CD4-positive, alpha-beta T cell treated with Interleukin-12 subunit alpha and Interleukin-12 subunit beta, for 1 hour (primary cell): ENCODE measurements around the gene SYT8.
"Not testable (repeated sequence)": the region's sequence is repeated elsewhere in the genome, so short reads cannot be mapped to it uniquely, and the experiment has no call there.

Source experiments
- DNase-seq: peaks from one replicate; pipeline ENCODE4 v3.0.0-alpha.2; 2020

The SYT8 gene, protein sequence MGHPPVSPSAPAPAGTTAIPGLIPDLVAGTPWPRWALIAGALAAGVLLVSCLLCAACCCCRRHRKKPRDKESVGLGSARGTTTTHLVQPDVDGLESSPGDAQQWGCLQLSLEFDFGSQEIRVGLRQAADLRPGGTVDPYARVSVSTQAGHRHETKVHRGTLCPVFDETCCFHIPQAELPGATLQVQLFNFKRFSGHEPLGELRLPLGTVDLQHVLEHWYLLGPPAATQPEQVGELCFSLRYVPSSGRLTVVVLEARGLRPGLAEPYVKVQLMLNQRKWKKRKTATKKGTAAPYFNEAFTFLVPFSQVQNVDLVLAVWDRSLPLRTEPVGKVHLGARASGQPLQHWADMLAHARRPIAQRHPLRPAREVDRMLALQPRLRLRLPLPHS

DNA sequence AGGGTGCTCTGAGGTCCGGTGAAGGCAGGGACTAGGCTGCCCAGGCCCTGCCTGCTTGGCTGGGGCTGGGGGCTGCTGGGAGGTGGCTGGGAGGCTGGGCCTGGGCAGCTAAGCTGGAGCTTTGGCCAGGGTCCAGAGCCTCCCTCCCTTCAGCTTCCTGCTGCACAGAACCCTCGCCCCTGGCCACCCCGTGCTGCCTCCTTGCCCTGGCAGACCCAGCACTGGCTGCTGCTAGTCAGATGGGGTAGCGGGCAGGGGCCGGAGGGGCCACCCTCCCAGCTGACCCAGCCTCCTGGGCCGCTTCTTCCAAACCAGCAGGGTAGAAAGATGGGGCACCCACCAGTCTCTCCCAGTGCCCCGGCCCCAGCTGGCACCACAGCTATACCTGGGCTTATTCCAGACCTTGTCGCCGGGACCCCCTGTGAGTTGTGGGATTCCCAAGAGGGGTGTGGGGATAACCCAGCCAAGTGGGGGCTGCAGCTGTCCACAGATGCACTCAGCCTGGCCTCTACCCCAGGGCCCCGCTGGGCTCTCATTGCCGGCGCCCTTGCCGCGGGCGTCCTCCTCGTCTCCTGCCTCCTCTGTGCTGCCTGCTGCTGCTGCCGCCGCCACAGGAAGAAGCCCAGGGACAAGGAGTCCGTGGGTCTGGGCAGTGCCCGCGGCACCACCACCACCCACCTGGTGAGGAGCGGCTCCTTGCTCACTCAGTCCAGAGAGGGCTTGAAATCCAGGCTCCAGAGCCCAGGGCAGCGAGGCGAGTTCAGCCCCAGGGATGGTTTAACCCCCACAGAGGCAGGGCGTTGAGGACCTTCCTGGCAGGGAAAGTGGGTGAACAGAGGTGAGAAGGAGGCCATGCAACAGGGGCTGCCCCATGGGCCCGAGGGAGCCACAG, at the start of gene SYT8:
TSS of gene SYT8 (plus strand) at position 212 of the 892 bp plus-strand sequence. CDS start at position 328, 116 bp downstream.
- DNase-seq, result no peak

GRCh38 chr11:1785749-1786413, 48.9 kb upstream of the SYT8 start:
- DNase-seq, result no peak

DNA sequence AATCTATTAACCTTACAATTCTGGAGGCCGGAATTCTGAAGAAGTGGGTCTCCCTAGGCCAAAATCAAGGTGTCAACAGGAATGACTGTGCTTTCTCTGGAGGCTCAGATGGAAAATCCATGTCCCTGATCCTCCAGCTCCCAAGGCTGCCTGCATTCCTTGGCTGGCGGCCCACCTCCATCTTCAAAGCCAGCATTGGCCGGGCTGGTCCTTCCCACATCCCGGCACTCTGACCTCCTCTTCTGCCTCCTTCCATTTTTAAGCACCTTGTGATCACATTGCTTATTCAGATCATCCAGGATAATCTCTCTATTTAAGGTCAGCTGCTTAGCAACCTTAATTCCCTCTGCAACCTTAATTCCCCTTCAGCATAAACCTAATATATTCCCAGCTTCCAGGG, 48.3 kb upstream of the SYT8 start:
- no peak for DNase-seq

DNA sequence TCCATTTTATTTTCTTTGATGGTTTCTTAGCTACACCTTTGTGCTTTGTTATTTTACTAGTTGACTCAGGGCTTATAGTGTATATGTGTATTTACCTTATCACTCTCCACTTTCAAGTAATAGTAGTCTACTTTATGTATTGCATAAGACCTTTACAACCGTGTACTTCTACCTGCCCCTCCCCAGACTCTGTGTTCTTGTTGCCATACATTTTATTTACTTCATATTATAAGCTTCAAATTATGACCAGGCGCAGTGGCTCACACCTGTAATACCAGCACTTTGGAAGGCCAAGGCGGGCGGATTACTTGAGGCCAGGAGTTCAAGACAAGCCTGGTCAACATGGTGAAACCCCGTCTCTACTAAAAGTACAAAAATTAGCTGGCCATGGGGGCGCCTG, 42.9 kb upstream of the SYT8 start:
- no peak for DNase-seq

GRCh38 chr11:1792461-1792860, 42.3 kb upstream of the SYT8 start:
- DNase-seq, result no peak

DNA sequence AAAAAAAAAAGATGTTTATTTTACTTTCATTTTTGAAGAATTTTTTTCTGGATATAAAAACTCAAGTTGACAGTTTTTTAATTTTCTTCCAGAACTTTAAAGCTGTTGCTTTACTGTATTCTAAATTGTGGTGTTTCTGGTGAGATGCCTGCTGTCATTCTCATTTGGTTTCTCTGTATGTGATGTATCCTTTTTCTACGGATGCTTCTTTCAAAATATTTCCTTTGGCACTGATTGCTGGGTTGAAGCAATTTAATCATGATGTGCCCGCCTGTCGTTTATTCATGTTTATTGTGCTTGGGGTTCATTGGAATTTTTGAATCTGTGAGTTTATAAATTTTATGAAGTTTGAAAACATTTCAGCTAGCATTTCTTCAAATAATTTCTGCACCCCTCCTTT, 41.7 kb upstream of the SYT8 start:
- no peak for DNase-seq

- DNase-seq, result no peak
Measured at GRCh38 chr11:1796413-1797011, 38.3 kb upstream of the SYT8 start.

DNA sequence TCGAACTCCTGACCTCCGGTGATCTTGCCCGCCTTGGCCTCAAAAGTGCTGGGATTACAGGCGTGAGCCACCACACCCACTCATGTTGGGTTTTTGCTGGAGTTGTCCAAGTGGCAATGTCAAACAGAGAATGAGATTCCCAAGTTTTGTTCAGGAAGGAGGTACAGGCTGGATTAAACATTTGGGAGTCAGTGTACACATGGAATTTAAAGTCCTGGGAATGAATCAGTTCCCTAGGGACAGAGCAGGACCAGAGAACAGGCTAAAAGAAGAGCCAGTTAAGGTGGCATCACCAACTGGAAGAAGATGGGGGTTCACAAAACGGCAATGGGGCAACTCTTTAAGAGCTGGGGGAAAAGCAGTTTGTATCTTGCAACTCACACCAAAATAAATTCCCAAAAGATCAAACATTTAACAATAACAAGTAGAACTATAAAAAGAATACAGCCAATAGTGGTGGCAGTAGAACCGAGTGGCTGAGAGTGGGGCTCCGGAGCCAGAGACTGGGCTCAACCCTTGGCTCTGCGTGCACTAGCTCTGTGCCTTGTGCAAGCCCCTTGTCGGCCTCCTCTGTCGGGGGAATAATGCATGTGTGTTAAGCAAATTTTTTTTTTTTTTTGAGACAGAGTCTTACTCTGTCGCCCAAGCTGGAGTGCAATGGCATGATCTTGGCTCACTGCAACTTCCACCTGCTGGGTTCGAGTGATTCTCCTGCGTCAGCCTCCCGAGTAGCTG, 37.2 kb upstream of the SYT8 start:
- DNase-seq, result no peak

- DNase-seq, result no peak
Measured at GRCh38 chr11:1803246-1803645, 31.5 kb upstream of the SYT8 start.

- DNase-seq, result not testable (repeated sequence)
Measured at GRCh38 chr11:1803835-1804519, 30.8 kb upstream of the SYT8 start.

- no peak for DNase-seq
Measured at GRCh38 chr11:1805525-1805924, 29.3 kb upstream of the SYT8 start.

GRCh38 chr11:1807264-1807995, 27.4 kb upstream of the SYT8 start:
- DNase-seq, result no peak

DNA sequence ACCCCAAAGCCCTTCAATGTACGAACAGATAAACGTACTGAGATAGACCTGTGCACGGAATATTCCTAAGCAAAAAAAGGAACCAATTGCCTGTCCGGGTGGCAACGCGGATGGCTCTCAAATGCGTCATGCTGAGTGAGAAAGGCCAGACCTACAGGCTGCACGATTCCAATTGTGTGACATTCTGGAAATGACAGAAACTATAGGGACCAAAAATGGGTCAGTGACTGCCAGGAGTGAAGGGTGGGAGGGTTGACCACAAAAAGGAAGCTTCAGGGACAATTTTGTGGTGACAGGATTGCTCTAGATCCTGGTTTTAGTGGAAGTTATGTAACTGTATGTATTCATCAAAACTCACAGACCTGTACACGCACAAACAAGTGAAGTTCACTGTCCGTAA, 24.0 kb upstream of the SYT8 start:
- DNase-seq, result no peak

DNA sequence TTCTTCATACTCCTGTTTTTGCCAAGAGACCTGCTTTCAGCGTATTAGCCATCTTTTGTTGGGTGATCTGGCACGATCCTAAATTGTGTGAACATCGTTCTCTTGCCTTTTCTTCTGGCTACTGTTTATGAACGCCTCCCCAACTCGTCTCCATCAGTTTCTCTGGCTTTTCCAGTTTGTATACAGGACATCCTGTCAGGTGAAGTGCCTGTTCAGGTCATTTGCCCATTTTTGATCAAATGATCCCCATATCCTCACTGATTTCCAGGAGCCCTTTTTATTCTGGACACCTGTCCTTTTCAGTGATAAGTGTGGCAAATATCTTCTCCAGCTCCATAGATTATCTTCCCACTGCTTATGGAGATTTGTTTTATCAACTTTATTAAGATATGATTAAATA, 22.5 kb upstream of the SYT8 start:
- no peak for DNase-seq

GRCh38 chr11:1812801-1813200, 22.0 kb upstream of the SYT8 start:
- DNase-seq, result no peak

DNA sequence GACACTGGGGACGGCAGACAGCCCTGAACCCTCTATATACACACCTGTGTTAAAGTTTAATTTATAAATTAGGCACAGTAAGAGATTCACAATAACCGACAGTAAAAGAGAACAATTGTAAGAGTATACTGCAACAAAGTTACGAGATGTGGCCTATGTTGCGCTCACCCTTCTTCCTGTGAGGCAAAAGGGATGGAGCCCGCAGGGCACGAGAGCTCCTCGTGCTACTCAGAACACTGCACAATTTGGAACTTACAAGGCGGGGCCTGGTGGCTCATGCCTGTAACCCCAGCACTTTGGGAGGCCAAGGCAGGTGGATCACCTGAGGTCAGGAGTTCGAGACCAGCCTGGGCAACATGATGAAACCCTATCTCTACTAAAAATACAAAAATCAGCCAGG, 21.4 kb upstream of the SYT8 start:
- DNase-seq, result not testable (repeated sequence)

- no peak for DNase-seq
Measured at GRCh38 chr11:1814691-1815090, 20.1 kb upstream of the SYT8 start.

GRCh38 chr11:1815311-1815710, 19.5 kb upstream of the SYT8 start:
- DNase-seq, result no peak

DNA sequence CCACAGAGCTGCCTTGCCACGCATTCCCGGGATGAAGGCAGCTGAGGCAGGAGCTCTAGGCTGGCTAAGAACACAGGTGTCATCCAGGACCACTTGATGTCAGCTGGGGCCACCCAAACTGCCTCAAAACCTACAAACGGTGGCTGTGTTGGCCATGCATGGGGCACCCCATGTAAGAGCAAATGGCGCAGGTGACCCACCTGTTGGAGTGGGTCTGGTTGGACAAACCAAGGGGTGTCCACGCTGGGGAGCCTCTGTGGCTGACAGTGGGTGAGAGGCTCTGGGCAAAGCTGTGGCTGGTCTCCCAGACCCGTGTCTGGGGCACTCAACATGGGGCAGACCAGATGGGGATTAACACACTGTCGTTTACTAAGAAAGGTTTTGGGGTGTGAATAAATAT, 19.0 kb upstream of the SYT8 start:
- DNase-seq, result no peak

GRCh38 chr11:1817000-1817399, 17.8 kb upstream of the SYT8 start:
- no peak for DNase-seq

- DNase-seq, result no peak
Measured at GRCh38 chr11:1817511-1817910, 17.3 kb upstream of the SYT8 start.
